HG03025 (cell line): ENCODE measurements around the gene GJA4.
"Not testable (repeated sequence)": the region's sequence is repeated elsewhere in the genome, so short reads cannot be mapped to it uniquely, and the experiment has no call there.

Experiments used
- ATAC-seq: cut with Tn5 transposase; IDR thresholded peaks from one replicate; pipeline ENCODE4 v1.9.1; 2021; ENCODE audit warnings: mild to moderate bottlenecking, moderate library complexity; ENCODE audit not compliant: unreplicated experiment, low FRiP score

GJA4 gene

GRCh38 chr1:34786521-34787325, 6.1 kb upstream of the GJA4 start:
- no peak for ATAC-seq

- ATAC-seq = no peak
Measured at GRCh38 chr1:34787461-34788420, 5.1 kb upstream of the GJA4 start.

- ATAC-seq = no peak
Measured at GRCh38 chr1:34790985-34791384, 1.8 kb upstream of the GJA4 start.

- ATAC-seq = no peak
Measured at GRCh38 chr1:34792424-34792823, 375 bp upstream of the GJA4 start.

GRCh38 chr1:34794001-34794789, 1.4 kb downstream of the GJA4 start:
- no peak for ATAC-seq

GRCh38 chr1:34794790-34795180, 2.0 kb downstream of the GJA4 start:
- ATAC-seq = no peak

GRCh38 chr1:34795916-34796315, 3.1 kb downstream of the GJA4 start:
- no peak for ATAC-seq

- ATAC-seq = no peak
Measured at GRCh38 chr1:34796990-34797389, 4.2 kb downstream of the GJA4 start.

GRCh38 chr1:34800214-34800613, 7.4 kb downstream of the GJA4 start:
- no peak for ATAC-seq

- no peak for ATAC-seq
Measured at GRCh38 chr1:34803770-34804169, 11.0 kb downstream of the GJA4 start.

GRCh38 chr1:34806396-34806795, 13.6 kb downstream of the GJA4 start:
- no peak for ATAC-seq

GRCh38 chr1:34808051-34808810, 15.4 kb downstream of the GJA4 start:
- ATAC-seq = no peak

GRCh38 chr1:34810781-34811180, 18.0 kb downstream of the GJA4 start:
- not testable (repeated sequence) for ATAC-seq

- ATAC-seq = no peak
Measured at GRCh38 chr1:34816332-34816731, 23.5 kb downstream of the GJA4 start.

GRCh38 chr1:34816778-34817177, 24.0 kb downstream of the GJA4 start:
- no peak for ATAC-seq

- not testable (repeated sequence) for ATAC-seq
Measured at GRCh38 chr1:34818862-34819261, 26.1 kb downstream of the GJA4 start.

- no peak for ATAC-seq
Measured at GRCh38 chr1:34822202-34822601, 29.4 kb downstream of the GJA4 start.

- no peak for ATAC-seq
Measured at GRCh38 chr1:34824817-34825454, 32.1 kb downstream of the GJA4 start.

GRCh38 chr1:34825455-34826091, 32.8 kb downstream of the GJA4 start:
- no peak for ATAC-seq
